HG03045 (cell line): ENCODE data around the gene MEGF11.

ENCODE experiments used
- ATAC-seq: cut with Tn5 transposase; IDR thresholded peaks from one replicate; pipeline ENCODE4 v1.9.1; 2021; ENCODE audit warnings: mild to moderate bottlenecking, moderate library complexity; ENCODE audit not compliant: unreplicated experiment

MEGF11 gene

GRCh38 chr15:66097151-66098021, 156.2 kb downstream of the MEGF11 start:
- no peak for ATAC-seq

GRCh38 chr15:66096688-66097058, 156.9 kb downstream of the MEGF11 start:
- ATAC-seq, result no peak

- ATAC-seq, result no peak
Observed at GRCh38 chr15:66095871-66096687, 157.5 kb downstream of the MEGF11 start.

GRCh38 chr15:66094331-66094730, 159.2 kb downstream of the MEGF11 start:
- ATAC-seq, result no peak

GRCh38 chr15:66092053-66093016, 161.2 kb downstream of the MEGF11 start:
- ATAC-seq, result no peak

GRCh38 chr15:66089509-66089908, 164.0 kb downstream of the MEGF11 start:
- ATAC-seq, result no peak

GRCh38 chr15:66089049-66089448, 164.5 kb downstream of the MEGF11 start:
- no peak for ATAC-seq

- no peak for ATAC-seq
Observed at GRCh38 chr15:66085128-66085527, 168.4 kb downstream of the MEGF11 start.

- no peak for ATAC-seq
Observed at GRCh38 chr15:66084704-66085103, 168.8 kb downstream of the MEGF11 start.

- no peak for ATAC-seq
Observed at GRCh38 chr15:66080717-66081398, 172.7 kb downstream of the MEGF11 start.

- ATAC-seq, result no peak
Observed at GRCh38 chr15:66078929-66079275, 174.6 kb downstream of the MEGF11 start.

GRCh38 chr15:66078196-66078928, 175.2 kb downstream of the MEGF11 start:
- no peak for ATAC-seq

GRCh38 chr15:66077320-66077663, 176.3 kb downstream of the MEGF11 start:
- no peak for ATAC-seq

GRCh38 chr15:66076591-66077319, 176.8 kb downstream of the MEGF11 start:
- no peak for ATAC-seq

- ATAC-seq, result no peak
Observed at GRCh38 chr15:66075947-66076346, 177.6 kb downstream of the MEGF11 start.

- no peak for ATAC-seq
Observed at GRCh38 chr15:66072616-66073361, 180.8 kb downstream of the MEGF11 start.

- no peak for ATAC-seq
Observed at GRCh38 chr15:66071921-66072295, 181.6 kb downstream of the MEGF11 start.

- ATAC-seq, result no peak
Observed at GRCh38 chr15:66071160-66071920, 182.2 kb downstream of the MEGF11 start.
